ENCODE data around the gene MSH6.

GRCh38 chr2:47737191-47737975 lies 45.6 kb upstream of the MSH6 start:
- no peak for TF ChIP-seq CTCF (IDR thresholded peaks at IDR 0.05)
- TF ChIP-seq POLR2A (IDR thresholded peaks at IDR 0.05) = no peak

Measured in adrenal gland (tissue), 5 donors.